ENCODE results near the gene TMEM201.

Gene TMEM201

DNA sequence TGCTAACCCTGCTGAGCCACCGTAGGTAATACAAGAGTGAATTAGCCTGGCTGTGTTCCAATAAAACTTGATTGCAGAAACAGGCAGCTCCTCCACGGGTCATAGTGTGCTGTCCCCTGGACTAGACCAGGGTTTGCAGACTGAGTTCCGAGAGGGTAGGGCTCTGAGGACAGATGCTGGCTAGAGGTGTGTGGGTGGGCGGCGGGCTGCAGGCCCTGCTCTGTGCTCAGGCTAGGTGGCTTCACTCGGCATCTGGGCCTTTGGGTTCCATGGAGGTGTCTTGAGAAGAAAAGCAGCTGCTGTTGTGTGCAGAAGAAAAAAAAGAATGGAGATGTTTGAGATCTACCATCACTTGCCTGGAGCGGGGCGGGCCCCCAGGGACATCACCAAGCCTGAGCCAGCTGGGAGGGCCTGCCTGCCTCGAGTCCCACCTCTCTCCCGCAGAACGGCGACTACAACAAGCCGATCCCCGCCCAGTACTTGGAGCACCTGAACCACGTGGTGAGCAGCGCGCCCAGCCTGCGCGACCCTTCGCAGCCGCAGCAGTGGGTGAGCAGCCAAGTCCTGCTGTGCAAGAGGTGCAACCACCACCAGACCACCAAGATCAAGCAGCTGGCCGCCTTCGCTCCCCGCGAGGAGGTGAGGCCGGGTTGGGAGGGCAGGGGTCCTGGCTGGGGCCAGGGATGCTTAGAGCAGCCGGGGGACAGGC, 7.9 kb downstream of the TMEM201 start:
- DNase-seq (ENCODE audit: low read depth, low spot score) = no peak
- no peak overlapping the region for H3K4me3 ChIP-seq (ENCODE audit: low read length)

DNA sequence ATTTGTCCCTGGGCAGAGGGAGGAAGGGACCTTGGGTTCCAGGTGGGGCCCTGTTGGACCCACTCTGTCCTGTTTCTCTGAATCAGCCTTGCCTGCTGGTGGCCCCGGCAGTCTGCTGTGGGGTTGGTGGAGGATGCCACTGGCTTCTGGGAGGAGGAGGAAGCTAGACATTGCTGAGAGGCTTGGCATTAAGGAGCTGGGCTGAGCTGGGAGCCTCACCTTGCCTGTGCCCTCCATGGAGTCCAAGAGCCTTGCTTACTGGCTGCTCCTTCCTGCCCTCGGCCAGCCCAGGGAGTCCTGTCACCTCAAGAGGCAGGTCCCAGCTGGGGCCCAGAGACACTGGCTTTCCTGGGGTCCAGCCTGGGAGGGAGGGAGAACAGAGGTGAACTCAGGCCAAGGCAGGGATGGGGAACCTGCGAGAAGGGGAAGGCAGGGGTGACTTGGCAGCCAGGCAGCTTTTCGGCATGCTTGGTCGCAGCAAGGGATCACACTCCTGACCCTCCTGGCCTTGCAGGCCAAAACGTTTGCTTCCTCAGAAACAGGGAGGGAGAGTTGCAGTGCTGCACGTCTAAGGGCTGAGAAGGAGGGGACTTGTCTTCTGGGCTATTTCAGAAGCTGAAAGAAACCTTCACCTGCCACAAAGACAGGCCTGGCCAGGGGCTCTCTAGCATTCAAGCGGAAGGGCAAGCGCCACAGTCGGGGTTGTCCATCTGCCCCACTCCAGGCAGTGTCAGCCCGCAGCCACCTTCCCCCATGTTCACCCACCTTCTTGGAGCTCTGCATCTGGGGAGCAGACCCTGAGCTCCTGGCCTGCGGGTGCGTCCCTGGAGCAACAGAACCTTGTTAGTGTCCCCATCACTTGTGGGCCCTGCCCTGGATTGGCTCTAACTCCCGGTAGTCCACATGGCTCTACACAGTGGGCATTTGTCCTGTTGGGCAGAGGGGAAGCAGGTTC, 8.9 kb downstream of the TMEM201 start:
- no peak for DNase-seq (ENCODE audit: low read depth, low spot score)
- no peak overlapping the region for H3K4me3 ChIP-seq (ENCODE audit: low read length)

DNA sequence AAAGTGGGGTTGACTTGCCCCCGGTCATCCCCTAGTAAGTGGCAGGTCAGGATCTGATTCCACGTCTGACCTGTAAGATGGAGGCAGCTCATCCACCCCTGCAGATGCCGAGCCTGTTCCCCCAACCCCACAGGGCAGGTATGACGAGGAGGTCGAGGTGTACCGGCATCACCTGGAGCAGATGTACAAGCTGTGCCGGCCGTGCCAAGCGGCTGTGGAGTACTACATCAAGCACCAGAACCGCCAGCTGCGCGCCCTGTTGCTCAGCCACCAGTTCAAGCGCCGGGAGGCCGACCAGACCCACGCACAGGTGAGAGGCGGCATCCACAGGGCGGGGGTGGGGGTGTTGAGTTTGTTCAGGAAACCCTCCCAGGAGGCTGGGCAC, 9.6 kb downstream of the TMEM201 start:
- no peak overlapping the region for H3K4me3 ChIP-seq (ENCODE audit: low read length)
- DNase-seq (ENCODE audit: low read depth, low spot score) = no peak

DNA sequence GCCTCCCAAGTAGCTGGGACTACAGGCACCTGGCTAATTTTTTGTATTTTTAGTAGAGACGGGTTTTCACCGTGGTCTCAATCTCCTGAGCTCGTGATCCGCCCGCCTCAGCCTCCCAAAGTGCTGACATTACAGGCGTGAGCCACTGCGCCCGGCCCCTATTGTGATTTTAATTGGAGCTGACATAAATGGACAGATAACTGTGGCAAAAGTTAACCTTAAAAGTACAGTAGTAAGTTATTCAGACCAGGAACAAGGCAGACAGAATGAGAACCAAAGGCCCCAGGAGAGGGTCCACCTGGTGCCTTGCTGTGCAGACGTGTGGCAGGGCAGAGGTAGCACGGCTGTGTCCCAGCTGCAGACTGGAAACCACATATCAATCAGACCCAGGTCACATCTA, 11.0 kb downstream of the TMEM201 start:
- no peak for DNase-seq (ENCODE audit: low read depth, low spot score)
- H3K4me3 ChIP-seq (ENCODE audit: low read length) = no peak overlapping the region

DNA sequence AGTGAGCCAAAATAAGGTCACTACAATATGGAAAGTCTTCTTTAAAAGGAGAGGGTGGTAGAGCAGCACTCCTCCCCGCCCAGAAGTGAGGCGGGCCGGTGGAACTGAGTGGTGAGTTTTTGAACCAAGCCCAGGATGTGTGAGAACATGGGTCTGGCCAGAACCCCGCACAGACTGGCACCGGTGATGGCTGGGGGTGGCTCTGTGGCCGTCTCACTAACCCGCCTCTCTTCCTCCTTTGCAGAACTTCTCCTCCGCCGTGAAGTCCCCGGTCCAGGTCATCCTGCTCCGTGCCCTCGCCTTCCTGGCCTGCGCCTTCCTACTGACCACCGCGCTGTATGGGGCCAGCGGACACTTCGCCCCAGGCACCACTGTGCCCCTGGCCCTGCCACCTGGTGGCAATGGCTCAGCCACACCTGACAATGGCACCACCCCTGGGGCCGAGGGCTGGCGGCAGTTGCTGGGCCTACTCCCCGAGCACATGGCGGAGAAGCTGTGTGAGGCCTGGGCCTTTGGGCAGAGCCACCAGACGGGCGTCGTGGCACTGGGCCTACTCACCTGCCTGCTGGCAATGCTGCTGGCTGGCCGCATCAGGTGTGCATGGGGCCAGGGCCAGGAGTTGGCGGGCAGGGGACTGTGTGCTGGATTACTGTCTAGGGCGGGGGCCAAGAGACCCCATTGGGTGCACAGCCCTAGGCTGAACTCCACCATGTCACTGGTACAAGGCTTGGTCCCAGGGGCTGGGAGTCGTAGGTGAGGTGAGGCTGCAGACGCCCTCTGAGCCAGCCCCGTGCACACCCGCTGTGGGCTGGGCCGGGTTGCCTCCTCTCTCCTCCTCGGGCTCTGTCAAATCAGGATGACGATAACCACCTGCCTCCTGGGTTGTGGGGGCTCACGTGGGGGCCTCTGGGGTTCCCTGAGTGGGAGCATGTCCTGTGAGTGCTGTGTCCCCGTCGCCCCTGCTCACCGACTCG, 12.4 kb downstream of the TMEM201 start:
- no peak for DNase-seq (ENCODE audit: low read depth, low spot score)

DNA sequence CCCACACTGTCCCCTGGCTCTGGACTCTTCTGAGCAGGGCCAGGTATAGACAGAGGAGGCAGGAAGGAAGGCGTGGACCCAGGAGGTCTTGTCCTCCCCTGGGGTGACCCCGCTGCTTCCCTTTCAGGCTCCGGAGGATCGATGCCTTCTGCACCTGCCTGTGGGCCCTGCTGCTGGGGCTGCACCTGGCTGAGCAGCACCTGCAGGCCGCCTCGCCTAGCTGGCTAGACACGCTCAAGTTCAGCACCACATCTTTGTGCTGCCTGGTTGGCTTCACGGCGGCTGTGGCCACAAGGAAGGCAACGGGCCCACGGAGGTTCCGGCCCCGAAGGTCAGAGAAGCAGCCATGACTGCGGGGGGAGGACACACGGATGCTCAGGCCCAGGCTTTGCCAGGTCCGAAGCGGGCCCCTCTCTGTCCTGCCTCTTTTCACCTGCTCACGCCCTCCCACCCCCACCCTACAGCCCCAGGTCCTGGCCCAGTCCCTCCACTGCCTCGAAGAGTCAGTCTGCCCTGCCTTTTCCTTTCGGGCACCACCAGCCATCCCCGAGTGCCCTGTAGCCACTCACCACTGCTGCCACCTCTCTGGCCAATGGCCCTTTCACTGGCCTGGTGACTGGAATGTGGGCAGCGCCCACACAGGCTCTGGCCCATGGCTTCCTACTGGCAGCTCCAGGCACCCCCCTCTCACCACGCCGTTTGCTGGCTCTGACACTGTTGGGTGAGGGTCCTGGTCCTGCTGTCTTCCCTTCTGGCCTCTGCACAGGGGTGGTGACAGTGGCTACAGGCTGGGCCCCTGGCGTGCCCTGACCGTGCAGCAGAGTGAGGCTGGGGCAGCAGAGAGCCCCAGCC, 13.5 kb downstream of the TMEM201 start:
- H3K4me3 ChIP-seq (ENCODE audit: low read length) = no peak overlapping the region
- no peak for DNase-seq (ENCODE audit: low read depth, low spot score)

More for the DNA sequence above, 12.4 kb downstream of the TMEM201 start:
- no peak overlapping the region for H3K4me3 ChIP-seq (ENCODE audit: low read length)

DNA sequence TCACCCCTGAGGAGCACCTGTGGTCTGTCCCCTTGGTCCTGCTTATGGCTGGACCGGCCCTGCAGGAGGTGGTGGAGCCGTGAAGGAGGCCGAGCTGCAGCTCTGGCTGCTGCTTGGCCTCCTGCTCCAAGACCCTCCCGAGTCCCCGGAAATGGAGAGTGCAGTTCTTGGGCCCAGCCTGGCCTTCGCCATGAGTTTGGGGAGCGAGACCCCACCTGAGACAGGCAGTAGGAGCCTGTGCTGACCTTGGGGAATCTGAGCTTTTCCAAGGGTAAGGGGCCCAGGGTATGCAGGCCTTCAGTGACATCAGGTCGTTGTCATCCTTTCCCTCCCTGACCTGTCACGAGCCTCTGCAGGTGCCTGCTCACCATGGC, 14.1 kb downstream of the TMEM201 start:
- no peak overlapping the region for H3K4me3 ChIP-seq (ENCODE audit: low read length)
- DNase-seq (ENCODE audit: low read depth, low spot score) = no peak

DNA sequence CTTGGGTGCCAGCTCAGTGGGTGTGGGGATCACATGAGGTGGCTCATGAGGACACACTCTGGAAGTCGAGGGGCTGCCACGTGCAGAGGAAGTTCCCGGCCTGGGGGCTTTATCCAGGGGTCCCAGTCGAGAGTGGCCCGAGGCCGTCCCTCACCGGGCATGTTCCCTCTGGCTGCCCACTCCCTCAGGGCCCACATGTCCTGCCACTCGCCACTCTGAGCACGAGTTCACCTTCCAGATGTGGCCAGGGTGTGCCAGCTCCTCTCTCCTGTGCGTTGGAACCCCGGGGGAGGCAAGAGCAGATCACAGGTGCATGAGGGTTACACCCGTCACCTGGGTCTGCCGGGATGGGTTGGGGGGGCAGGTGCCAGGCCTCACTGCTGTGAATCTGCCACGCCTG, 14.6 kb downstream of the TMEM201 start:
- DNase-seq (ENCODE audit: low read depth, low spot score) = no peak
- H3K4me3 ChIP-seq (ENCODE audit: low read length) = no peak overlapping the region

DNA sequence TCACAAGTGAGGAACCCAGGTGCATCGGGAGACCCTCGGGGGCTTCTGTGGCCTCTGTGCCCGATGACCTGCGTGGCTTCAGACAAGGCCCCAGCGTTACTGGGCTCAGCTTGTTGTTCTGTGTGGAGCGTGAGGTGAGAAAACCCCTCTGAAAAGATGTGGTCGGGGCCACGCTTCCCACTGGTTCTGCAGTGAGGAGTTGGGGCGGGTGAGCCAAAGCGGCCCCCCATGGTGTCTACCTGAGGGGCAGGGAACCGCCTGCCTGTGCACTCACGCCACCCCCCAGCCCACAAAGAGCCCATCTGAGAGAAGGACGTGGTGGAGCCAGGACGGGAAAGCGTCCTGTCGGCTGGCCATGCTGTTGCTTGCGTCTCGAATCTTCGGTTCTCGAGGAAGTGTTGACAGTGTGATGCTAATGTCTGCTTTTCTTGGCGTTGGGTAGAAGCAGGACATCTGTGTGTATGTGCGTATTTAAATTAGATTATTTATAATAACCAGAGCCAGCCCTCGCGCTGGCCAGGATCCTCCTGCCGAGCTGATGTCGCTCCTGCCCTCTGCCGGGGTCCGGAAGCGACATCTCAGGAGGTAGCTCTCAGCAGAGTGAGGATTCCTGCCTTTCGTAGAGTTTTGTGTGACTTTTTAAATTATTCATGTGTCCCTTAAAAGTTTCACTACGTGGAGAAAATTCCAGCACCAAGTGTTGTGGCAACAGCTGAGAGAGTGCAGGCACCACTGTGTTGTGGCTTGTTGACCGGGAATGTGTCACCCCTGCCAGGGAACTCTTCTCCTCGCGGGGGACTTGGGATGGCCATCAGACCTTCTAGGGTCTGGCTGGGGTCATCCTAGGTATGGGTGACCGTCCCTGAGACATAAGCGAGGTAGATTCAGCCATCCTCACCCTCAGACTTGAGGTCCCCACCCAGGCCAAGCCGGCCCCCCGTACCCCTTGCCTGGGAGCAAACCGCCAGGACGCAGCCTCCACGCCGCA, 15.3 kb downstream of the TMEM201 start:
- H3K4me3 ChIP-seq (ENCODE audit: low read length) = no peak overlapping the region
- no peak for DNase-seq (ENCODE audit: low read depth, low spot score)

DNA sequence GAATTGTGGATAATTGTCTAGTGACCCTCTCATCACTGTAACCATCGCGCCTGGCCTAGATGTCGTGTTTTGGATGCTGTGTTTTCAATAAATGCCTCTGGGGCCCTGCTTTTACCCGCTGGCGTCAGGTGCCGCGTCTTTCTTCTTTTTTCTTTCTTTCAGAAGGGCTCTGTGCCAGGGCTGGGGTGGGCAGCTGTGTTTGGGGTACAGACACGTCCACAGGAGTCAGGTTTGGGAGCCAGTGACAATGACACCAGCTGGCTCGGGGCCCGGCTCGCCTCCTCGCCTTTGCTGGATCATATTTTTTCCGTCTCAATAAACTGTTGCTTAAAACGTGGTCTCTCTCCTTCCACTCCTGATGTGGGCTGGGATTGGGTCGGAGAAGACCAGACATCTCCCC, 16.1 kb downstream of the TMEM201 start:
- no peak for DNase-seq (ENCODE audit: low read depth, low spot score)
- H3K4me3 ChIP-seq (ENCODE audit: low read length) = no peak overlapping the region

DNA sequence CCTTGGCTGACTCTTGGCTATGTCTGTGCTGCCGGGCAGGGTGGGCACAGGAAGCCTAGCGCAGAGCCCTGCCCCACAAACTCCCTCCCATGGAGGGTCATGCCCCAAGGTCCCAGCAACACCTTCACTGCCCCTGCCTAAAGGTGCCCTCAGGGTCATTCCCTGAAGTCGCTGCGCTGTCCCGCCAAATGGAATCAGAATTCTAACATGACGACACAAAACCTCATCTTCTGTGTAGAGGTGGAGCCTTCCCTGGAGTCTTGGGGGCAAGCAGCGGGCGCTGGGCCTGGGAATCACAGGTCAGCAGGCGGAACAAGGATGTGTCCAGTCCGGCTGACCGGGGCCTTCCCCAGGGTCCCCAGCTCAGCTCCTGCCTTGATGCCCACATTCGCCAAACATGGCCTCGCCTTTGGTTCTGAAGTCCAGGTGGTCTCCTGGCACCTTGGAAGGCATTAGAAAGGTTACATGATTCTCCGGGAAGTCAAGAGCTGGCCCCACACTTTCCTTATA, 17.3 kb downstream of the TMEM201 start:
- no peak overlapping the region for H3K4me3 ChIP-seq (ENCODE audit: low read length)
- no peak for DNase-seq (ENCODE audit: low read depth, low spot score)

DNA sequence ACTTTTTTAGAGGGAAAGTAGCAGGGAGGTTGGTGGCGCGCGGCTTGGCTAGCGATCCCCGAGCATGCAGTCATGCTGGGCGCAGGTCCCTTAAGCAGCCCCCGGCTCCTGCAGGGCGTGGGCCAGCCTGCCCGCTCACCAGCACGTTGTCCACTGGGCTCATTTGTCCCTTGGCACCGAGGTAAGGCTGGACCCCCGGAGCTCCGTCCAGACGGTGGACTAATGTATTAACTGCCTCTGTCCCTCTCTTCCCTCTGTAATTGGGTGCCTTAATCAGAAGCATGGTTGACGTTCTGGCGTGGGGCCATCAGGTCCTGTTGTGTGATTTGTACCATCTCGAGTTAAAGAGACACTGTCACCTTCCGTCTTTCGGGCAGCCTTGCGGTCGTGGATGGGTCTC, 17.7 kb downstream of the TMEM201 start:
- no peak for DNase-seq (ENCODE audit: low read depth, low spot score)
- H3K4me3 ChIP-seq (ENCODE audit: low read length) = no peak overlapping the region

DNA sequence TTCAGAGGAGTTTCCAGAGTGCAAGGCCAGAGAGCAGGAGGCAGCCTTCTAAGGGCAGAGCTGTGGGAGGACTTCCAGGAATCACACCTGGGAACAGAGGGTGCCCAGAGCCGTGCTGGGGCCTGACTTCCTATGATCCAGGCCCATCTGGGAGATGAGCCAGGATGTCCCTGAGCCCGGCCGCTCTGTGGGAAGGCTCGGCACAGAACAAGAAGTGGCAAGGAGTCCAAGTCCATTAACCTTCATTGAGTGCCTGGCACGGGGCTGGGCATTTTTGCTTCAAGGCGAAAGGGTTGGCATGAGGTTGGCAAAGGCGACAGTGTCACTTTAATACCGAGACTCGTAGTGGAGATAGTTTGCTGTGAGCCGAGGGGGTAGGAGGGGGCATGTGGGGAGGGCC, 18.2 kb downstream of the TMEM201 start:
- DNase-seq (ENCODE audit: low read depth, low spot score) = no peak
- no peak overlapping the region for H3K4me3 ChIP-seq (ENCODE audit: low read length)

DNA sequence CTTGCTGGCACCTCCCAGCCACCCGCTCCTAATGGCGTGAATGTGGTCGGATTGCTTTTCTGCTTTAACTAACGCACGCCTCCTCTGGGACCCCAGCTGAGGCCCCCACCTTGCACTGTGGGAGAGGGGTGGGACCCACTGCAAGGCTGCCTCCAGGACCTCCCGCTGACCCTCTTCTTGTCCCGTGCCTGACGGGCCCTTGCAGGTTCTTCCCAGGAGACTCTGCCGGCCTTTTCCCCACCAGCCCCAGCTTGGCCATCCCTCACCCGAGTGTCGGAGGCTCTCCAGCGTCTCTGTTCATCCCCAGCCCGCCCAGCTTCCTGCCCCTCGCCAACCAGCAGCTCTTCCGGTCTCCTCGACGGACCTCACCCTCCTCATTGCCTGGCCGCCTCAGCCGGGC, 18.6 kb downstream of the TMEM201 start:
- no peak for DNase-seq (ENCODE audit: low read depth, low spot score)
- no peak overlapping the region for H3K4me3 ChIP-seq (ENCODE audit: low read length)

DNA sequence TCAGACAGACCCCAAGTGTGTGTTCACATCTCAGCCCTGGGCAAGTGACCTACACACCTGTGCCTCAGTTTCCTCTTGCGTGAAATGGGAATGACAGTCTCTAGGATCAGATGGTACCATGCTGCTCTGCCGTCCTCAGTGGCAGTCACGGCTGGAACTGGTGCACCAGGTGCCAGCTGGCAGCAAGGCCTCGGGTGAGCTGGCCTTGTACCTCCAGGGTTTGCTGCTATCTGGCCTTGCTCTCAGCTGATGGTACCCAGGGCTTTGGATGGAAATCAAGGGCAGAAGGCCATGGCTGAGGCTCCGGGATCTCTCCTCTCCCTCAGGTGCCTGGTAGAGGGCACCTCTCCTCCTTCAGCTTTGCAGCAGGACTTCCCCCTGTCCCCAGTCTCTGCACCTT, 21.3 kb downstream of the TMEM201 start:
- no peak for DNase-seq (ENCODE audit: low read depth, low spot score)
- H3K4me3 ChIP-seq (ENCODE audit: low read length) = no peak overlapping the region

DNA sequence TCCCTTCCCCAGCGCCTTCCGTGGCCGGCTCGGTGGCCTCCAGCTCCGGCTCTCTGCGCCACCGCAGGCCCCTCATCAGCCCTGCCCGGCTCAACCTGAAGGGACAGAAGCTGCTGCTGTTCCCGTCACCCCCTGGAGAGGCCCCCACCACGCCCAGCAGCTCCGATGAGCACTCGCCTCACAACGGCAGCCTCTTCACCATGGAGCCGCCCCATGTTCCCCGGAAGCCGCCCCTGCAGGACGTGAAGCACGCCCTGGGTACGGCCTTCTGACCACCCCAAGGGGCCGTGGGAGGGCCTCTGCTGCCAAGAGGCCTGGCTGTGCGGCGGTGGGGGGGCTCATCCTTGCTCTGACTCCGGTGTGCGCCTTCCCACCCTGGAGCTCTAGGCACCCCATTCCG, 21.8 kb downstream of the TMEM201 start:
- DNase-seq (ENCODE audit: low read depth, low spot score) = no peak
- no peak overlapping the region for H3K4me3 ChIP-seq (ENCODE audit: low read length)

DNA sequence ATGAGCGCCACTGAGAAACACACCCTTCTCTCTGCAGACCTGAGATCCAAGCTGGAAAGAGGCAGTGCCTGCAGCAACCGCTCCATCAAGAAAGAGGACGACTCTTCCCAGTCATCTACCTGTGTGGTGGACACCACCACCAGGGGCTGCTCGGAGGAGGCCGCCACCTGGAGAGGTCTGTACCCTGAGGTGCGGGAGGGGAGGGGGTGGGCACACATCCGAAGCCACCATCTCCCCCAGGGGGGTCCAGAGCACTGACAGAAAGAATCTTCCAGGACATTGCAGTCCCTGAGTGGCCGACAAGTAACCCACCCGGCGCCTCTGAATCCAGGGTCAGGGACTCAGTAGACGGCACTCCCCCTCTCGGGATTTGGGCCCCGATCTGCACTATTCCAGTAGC, 23.0 kb downstream of the TMEM201 start:
- no peak overlapping the region for H3K4me3 ChIP-seq (ENCODE audit: low read length)
- DNase-seq (ENCODE audit: low read depth, low spot score) = no peak

All from Jurkat, Clone E6-1 (cell line).